Endodermal cell (in vitro differentiated cells): Measurements from ENCODE around the gene SPAG17. TPM values are rescaled to one million over a fixed set of nuclear protein-coding genes. Genes with fewer than 3 reads are reported as not detected.
A peak's percentile ranks its signal among the peaks of the same experiment; 100 is the strongest.

Experiments
- DNase-seq: peaks from one replicate; pipeline ENCODE4 v3.0.0-alpha.2; 2017
- H3K27ac ChIP-seq: 2 replicates; pipeline ENCODE4 v1.5.1; 2013; ENCODE audit warnings: mild to moderate bottlenecking, low read depth, low read length, moderate library complexity
- H3K27me3 ChIP-seq: 2 replicates; pipeline ENCODE4 v1.6.1; 2013; ENCODE audit warnings: mild to moderate bottlenecking, low read length, moderate library complexity; ENCODE audit not compliant: insufficient read depth, control insufficient read depth, poor library complexity, severe bottlenecking
- H3K36me3 ChIP-seq: 2 replicates; pipeline ENCODE4 v1.7.0; 2013; ENCODE audit warnings: mild to moderate bottlenecking, low read length, moderate library complexity; ENCODE audit not compliant: control insufficient read depth, insufficient read depth
- H3K4me1 ChIP-seq: one replicate; pipeline ENCODE4 v1.7.0; 2013; ENCODE audit warnings: low read length; ENCODE audit not compliant: control insufficient read depth, insufficient read depth
- H3K4me3 ChIP-seq: 2 replicates; pipeline ENCODE4 v1.5.1; 2013; ENCODE audit warnings: mild to moderate bottlenecking, low read length, moderate library complexity
- H3K9ac ChIP-seq: 2 replicates; pipeline ENCODE4 v1.6.1; 2013; ENCODE audit warnings: mild to moderate bottlenecking, low read length, moderate library complexity; ENCODE audit not compliant: poor library complexity, severe bottlenecking; ENCODE audit errors: extremely low read depth
- H3K9me3 ChIP-seq: 2 replicates; pipeline ENCODE4 v1.6.1; 2013; ENCODE audit warnings: mild to moderate bottlenecking, low read length, moderate library complexity; ENCODE audit not compliant: control insufficient read depth
- H3K27ac Mint-ChIP-seq: 2 replicates; pipeline ENCODE4 v1.8.0; 2020; ENCODE audit warnings: mixed read lengths
- H3K27me3 Mint-ChIP-seq: 2 replicates; pipeline ENCODE4 v1.8.0; 2021; ENCODE audit warnings: mild to moderate bottlenecking, mixed read lengths; ENCODE audit not compliant: insufficient read depth
- H3K36me3 Mint-ChIP-seq: 2 replicates; pipeline ENCODE4 v1.8.0; 2020; ENCODE audit warnings: low read depth, mixed read lengths
- H3K4me1 Mint-ChIP-seq: 2 replicates; pipeline ENCODE4 v1.8.0; 2020; ENCODE audit warnings: mixed read lengths
- H3K4me3 Mint-ChIP-seq: 2 replicates; pipeline ENCODE4 v1.8.0; 2020; ENCODE audit warnings: mild to moderate bottlenecking, moderate library complexity, mixed read lengths
- H3K9me3 Mint-ChIP-seq: 2 replicates; pipeline ENCODE4 v1.8.0; 2020; ENCODE audit warnings: mild to moderate bottlenecking, mixed read lengths
- CTCF ChIP-seq: fragments of 200-600 bp; sonication (generic); conservative IDR thresholded peaks from 2 replicates; pipeline ENCODE4 v1.5.0; 2021; ENCODE audit warnings: antibody characterized with exemption, mild to moderate bottlenecking
- WGBS, 2 experiments: methylation state at CpG; one replicate each; pipeline versions ENCODE4 v1.1.5 to v1.1.7; 2013; ENCODE audit warnings: missing lambda C conversion rate in 2 of 2, mixed read lengths in 1 of 2; ENCODE audit not compliant: insufficient coverage in 1 of 2, insufficient read length in 1 of 2; 5-methylcytosine and 5-hydroxymethylcytosine counted together
- total RNA-seq, 2 donors: library from RNA; stranded (reverse); fragmentation: NEBNext Ultra II Directional in 1 of 2; extraction: Animal tissue kit (Norgen Biotek cat#: 25700) in 1 of 2; gene quantifications; 2 replicates in 1 of 2; 3 replicates in 1 of 2; pipeline ENCODE4 v1.2.1, GENCODE V29; 2021

The SPAG17 gene
- total RNA-seq, 2 donors from 2014 or later = 5.0 to 6.3 TPM

GRCh38 chr1:118007391-118007790, 177.6 kb downstream of the SPAG17 start:
- no peaks in the 10 kb centered on the region for H3K36me3 ChIP-seq
- no peak for TF ChIP-seq CTCF
- H3K4me1 ChIP-seq = no peaks in the 10 kb centered on the region
- H3K27me3 Mint-ChIP-seq = no peaks in the 10 kb centered on the region
- 100% methylated on average over 2 of the region's 2 CpGs; no CpG with 5 or more reads in 1 of the 2 experiments for WGBS, 2 experiments
- no peak overlapping the region for H3K4me3 ChIP-seq
- H3K9me3 Mint-ChIP-seq = no peaks in the 10 kb centered on the region
- no peaks in the 10 kb centered on the region for H3K9me3 ChIP-seq
- peaks cover 11% of the 10 kb centered on the region for H3K4me1 Mint-ChIP-seq
- peak; percentile 50 for DNase-seq
- no peak overlapping the region for H3K27ac Mint-ChIP-seq
- no peak overlapping the region for H3K27ac ChIP-seq
- H3K9ac ChIP-seq = no peak overlapping the region
- H3K4me3 Mint-ChIP-seq = no peak overlapping the region
- no peaks in the 10 kb centered on the region for H3K36me3 Mint-ChIP-seq
- no peaks in the 10 kb centered on the region for H3K27me3 ChIP-seq

- no peak overlapping the region for H3K27ac Mint-ChIP-seq
- WGBS, 2 experiments = 85 to 95% methylated on average over 3 to 5 of the region's 5 CpGs
- H3K27me3 Mint-ChIP-seq = no peaks in the 10 kb centered on the region
- Histone ChIP-seq H3K4me3 (no peak overlapping the region), H3K27me3 (no peaks in the 10 kb centered on the region), H3K9me3 (no peaks in the 10 kb centered on the region), H3K4me1 (no peaks in the 10 kb centered on the region), H3K9ac (no peak overlapping the region), H3K27ac (no peak overlapping the region), H3K36me3 (no peaks in the 10 kb centered on the region)
- H3K4me1 Mint-ChIP-seq = peaks cover 11% of the 10 kb centered on the region
- no peak for TF ChIP-seq CTCF
- H3K4me3 Mint-ChIP-seq = no peak overlapping the region
- H3K36me3 Mint-ChIP-seq = no peaks in the 10 kb centered on the region
- H3K9me3 Mint-ChIP-seq = peaks cover 1% of the 10 kb centered on the region
- no peak for DNase-seq
Measured at GRCh38 chr1:118004312-118004711, 180.7 kb downstream of the SPAG17 start.

- Histone ChIP-seq H3K27ac (no peak overlapping the region), H3K36me3 (no peaks in the 10 kb centered on the region), H3K27me3 (no peaks in the 10 kb centered on the region), H3K9me3 (no peaks in the 10 kb centered on the region), H3K4me3 (no peak overlapping the region), H3K9ac (no peak overlapping the region), H3K4me1 (no peaks in the 10 kb centered on the region)
- no peaks in the 10 kb centered on the region for H3K36me3 Mint-ChIP-seq
- H3K9me3 Mint-ChIP-seq = no peaks in the 10 kb centered on the region
- H3K27ac Mint-ChIP-seq = no peak overlapping the region
- H3K27me3 Mint-ChIP-seq = no peaks in the 10 kb centered on the region
- no peak overlapping the region for H3K4me3 Mint-ChIP-seq
- no peak for DNase-seq
- 88 to 90% methylated on average over 3 of the region's 3 CpGs for WGBS, 2 experiments
- H3K4me1 Mint-ChIP-seq = no peaks in the 10 kb centered on the region
- no peak for TF ChIP-seq CTCF
Measured at GRCh38 chr1:117985973-117986372, 199.1 kb downstream of the SPAG17 start.
